GM21576 (cell line): ENCODE results near the gene ARHGAP24.
"Not testable (repeated sequence)": the region's sequence is repeated elsewhere in the genome, so short reads cannot be mapped to it uniquely, and the experiment has no call there.

Experiments
- ATAC-seq: cut with Tn5 transposase; IDR thresholded peaks from one replicate; pipeline ENCODE4 v1.9.1; 2021; ENCODE audit warnings: mild to moderate bottlenecking, moderate library complexity; ENCODE audit not compliant: unreplicated experiment

The ARHGAP24 gene

DNA sequence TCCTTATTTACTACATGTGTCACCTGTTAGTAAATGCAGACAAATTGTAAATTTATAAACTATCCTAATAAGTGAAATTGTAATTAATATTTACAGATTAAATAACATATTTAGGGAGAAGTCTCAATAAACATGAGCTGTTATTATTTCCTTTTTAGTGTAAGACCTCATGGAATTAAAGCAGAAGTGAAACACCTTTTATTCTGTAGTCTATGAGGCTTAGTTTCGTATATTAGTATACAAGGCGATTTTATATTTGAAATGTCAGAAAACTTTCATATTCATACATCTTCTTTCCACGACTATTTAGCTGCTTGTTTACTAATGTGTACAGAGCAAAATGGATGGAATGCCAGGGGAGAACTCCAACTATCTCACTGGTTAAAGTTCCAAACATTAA is 414.4 kb downstream of the ARHGAP24 start:
- no peak for ATAC-seq

DNA sequence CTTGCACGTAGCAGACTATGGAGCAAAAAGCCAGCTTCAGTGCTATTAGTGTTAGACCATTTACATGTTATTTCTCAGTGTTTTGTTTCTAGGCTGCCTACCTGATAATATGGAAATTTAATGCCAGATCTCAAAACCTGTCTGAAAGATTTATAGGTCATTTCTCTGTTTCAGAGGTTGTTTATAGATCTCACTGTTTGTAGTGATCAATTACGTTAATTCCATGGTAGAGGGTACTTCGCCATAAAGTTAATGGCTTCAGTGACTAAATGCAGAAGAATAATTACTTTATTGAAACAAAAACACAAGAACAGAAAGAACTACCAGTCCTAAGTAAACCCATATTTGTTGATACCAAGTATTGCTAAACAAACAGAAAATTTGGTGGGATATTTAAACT is 420.8 kb downstream of the ARHGAP24 start:
- ATAC-seq, result no peak

DNA sequence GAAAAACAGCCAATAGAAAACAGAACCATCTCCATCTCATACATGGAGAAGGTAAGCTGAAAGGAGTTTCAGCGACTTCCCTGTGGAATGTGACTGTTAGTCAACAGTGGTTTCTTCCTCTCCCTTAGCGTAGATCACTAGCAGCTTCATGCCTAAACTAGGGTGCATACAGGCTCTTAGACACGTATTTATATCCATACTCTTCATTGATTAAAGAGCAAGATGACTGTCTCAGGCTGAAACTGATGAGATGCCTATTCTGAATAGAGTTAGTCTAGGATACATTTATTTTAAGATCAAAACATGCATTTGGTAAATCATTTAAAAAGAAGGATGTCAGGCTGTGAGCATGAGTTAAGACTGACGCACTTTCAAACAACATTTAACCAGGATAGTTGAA is 423.3 kb downstream of the ARHGAP24 start:
- ATAC-seq, result no peak

DNA sequence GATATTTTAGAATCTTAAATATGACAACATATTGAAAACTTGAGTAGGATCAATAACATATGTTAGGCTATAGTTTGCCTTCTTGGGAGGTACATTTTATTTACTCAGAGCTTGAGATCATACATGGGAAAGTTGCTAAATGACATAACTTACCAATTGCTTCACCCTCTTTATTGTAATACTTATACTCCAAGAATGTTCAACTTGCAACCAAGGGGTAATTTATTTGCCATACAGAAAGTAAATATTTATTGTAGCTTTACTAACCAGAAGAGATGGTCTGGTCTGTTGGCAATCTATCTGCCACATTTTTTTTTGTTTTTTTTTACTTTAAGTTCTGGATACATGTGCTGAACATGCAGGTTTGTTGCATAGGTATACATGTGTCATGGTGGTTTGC is 426.6 kb downstream of the ARHGAP24 start:
- no peak for ATAC-seq

DNA sequence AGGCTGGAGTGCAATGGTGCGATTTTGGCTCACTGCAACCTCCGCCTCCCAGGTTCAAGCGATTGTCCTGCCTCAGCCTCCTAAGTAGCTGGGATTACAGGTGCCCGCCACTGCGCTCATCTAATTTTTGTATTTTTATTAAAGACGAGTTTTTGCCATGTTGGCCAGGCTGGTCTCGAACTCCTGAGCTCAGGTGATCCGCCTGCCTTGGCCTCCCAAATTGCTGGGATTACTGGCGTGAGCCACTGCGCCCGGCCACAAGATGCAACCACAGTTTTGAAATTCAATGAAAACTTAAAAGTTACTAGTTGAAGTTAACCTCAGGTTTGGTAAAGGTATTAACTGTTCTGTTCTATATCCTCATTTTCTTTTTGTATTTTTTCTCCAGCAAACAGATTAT is 427.7 kb downstream of the ARHGAP24 start:
- not testable (repeated sequence) for ATAC-seq

DNA sequence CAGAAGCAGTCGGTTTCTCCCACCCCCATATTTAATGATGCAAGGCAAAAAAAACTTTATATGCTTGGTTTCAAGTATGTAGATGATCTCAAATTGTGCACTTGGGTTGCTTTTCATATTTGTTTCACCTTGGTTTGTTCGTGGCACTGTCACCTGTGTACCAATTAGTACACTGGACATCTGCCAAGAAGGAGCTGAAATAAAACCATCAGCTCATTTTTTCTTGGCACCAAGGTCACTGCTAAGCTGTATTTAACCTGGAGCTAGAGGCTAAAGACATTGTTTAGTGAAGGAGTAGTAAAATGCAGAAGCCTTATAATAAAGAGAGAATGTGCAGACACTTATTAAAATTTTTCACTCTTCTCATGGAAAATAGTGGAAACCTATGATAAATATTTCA is 430.8 kb downstream of the ARHGAP24 start:
- no peak for ATAC-seq

DNA sequence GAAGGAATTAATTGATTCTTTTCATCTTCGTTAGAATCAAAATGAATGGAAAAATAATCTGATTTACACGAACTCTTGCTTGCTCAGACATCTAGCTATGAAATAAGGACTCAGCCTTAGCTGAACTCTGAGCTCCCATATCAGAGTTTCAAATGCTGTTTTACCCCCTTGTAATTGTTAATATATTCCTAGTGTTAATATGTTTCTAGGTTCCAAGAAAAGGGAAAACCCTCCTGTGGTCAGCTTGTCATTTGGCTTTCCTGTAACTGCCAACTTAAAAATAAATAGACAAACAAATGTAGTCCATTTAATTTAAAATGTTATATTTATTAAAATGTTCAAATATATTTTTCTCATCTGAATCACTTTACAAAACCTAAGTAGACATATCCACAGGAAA is 432.1 kb downstream of the ARHGAP24 start:
- no peak for ATAC-seq

DNA sequence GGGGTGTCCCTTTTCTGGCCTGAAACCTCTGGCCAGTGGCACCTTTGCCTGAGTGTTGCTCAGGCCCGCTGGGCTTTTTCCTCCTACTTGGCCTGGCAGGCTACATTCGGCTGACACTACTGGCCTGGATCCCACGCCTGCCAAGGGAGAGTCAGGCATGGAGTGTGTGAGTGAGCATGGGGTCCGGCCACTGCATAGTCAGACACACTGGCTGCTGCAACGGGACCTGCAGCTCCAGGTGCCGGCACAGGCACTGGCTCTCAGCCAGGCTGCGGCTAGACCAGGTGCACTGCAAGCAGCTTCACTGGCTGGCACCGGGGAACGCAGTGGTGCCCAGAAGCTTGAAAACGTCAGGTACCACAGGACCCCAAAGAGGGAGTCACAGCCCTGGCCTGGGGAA is 434.9 kb downstream of the ARHGAP24 start:
- ATAC-seq, result no peak

DNA sequence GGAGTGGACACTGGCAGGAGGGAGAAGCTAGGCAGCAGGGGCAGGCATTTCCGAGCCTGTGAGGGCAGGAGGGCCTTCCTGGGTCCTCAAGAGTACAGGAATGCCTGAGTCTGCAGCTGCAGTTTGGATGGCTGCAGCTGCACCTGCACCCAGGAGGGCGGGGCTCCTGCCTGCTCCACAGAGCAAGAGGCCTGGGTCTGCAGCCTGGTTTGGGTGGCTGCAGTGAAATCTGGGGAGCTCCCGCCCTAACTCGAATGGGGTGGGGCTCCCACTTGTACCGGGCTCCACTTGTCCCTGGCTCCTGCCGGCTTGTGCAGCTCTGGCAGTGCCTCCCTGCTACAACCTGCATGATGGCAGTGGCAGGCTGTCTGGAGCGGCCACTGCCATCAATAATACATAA is 436.0 kb downstream of the ARHGAP24 start:
- ATAC-seq, result no peak

DNA sequence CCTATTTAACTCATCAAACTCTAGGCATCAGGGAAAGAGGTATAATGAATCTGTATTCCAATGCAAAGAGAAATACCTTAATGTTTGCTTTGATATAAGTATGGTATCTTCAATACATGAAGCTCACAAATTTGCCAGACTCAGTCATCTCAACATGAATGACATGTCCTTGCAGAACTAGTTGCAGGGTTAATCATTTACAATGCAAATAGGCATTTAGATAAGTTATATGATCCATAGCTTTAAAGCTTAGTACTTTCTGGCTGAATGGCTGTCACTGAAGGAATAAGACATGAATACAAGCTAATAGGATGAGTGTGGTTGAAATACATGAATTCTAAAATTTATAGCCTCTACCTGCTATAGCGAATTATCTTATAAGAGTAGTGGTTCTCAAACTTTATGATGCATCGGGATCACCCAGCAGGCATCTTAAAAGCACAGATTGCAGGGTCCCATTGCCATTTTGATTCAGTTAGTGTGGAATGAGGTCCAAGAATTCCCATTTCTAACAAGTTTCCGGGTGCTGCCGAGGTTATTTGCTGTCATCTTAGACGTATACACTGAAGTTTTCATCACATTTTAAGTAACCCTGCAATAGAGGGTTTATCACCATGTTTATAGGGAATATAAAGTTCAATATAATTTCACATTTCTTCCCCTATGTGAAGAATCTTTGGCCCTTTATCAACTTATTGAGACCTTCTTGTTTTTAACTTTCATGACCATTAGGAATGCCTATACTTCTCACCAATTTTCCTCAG is 439.2 kb downstream of the ARHGAP24 start:
- no peak for ATAC-seq

DNA sequence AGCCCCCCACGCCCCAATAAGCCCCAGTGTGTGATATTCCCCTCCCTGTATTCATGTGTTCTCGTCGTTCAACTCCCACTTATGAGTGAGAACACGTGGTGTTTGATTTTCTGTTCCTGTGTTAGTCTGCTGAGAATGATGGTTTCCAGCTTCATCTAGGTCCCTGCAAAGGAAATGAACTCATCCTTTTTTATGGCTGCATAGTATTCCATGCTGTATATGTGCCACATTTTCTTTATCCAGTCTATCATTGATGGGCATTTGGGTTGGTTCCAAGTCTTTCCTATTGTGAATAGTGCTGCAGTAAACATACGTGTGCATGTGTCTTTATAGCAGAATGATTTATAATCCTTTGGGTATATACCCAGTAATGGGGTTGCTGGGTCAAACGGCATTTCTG is 440.6 kb downstream of the ARHGAP24 start:
- ATAC-seq, result not testable (repeated sequence)

DNA sequence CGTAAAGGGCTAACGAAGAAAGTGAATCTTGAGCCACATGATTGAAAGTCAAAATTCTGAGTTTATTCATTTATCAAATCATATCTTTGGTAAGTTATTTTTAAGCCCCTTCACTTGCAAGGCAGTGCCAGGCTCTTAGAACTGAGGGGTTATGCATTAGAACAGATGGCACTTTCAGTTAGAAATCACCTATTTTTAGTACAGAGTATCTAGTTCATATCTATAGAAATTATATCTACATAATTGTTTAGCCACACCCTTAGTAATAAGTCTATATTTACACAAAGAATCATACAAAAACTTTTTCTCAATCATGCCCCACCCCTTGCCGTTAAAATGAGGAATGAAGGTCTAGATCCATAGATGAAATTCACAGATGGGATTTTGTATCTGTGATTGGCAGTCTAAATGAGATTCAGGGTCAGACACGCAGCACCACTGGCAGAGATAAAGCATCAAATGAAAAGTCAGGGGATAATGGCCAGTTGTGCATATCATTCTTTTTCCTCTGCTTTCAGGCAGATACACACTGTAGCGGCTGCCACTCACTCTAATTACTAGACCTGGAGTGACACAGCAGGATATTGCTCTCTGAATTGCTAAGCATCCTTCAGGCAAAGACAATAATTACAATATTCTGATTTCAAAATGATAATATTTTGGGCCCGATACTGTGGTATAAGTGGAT is 444.4 kb downstream of the ARHGAP24 start:
- ATAC-seq, result no peak

DNA sequence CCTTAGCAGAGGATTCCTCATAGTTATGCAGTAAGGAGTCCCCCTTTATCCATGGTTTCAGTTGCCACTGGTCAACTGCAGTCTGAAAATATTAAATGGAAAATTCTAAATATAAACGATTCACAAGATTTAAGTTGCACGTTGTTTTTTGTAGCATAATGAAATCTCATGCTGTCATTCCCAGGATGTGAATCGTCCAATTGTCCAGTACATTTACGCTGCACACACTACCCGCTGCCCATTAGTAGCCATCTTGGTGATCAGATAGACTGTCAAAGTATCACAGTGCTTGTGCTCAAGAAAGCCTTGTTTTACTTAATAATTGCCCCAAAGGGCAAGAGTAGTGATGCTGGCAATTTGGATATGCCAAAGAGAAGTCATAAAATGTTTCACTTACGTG is 450.1 kb downstream of the ARHGAP24 start:
- ATAC-seq, result no peak

DNA sequence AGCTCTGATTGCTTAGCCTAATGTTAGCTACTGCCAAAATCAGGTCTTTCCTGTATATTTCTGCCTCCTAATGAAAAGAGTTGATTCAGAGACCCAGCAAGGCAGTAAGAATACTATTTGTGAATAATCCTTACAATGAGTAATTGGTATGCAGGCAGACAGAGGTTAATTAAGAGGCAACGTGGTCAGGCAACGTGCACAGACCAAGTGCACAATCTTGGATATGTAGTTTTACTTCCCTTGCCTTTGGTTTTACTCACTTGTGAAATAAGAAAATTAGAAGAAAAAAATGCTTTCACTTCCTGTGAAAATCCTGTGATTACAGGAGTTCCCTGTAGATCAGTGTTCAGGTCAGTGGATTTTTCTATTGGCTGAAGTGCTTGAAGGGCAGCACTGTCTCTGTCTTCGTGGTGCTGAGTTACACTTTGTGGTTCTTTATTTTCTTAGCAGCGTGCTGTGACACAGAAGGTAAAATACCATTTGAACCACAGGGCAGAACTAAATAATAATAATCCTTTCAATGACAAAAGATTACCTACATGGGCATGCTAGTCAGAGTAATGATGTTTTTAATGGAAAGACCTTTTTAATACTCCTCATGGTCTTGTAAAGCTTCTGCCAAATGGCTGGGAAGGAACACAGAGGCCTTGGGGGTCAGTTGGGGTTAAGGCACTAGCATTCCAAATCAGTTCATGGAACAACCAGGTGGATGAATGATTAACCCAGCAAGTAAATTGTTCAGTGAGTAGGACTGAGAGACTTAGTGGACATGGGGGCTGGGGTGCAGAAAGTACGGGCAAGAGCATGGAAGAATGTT is 454.0 kb downstream of the ARHGAP24 start:
- ATAC-seq, result no peak

DNA sequence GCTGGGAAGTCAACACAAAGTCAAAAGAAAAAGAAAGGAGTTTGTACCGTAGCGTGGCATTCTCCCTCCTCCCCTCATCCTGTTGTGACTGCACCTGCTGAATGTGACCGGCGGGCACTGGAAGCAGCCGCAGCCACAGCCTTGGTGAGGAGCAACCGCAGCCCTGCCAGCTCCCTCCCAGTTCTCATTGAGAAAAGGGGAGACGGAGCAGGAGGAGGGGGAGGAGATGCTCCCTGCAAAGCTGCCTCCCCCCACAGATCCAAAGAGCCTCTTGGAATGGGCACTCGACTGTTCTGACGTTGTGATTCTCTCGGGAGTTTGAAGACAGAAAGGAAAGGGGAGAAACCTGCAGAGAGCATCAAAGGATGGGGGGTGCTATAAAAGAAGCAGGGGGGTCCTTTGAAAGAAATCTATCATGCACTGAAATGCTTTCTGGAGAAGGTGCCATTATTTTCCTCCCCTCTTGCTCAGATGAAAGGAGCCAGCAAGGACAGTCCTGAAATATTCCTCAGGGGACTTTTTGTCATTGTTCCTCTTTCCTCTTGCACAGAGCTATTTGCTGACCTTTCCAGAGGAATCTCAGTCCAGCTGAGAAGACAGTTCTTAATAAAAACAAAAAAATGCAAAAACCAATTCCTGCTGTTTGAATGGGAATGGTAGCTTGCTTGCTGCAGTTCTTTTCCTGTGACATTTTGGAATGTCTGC is 455.2 kb downstream of the ARHGAP24 start:
- ATAC-seq, result no peak

DNA sequence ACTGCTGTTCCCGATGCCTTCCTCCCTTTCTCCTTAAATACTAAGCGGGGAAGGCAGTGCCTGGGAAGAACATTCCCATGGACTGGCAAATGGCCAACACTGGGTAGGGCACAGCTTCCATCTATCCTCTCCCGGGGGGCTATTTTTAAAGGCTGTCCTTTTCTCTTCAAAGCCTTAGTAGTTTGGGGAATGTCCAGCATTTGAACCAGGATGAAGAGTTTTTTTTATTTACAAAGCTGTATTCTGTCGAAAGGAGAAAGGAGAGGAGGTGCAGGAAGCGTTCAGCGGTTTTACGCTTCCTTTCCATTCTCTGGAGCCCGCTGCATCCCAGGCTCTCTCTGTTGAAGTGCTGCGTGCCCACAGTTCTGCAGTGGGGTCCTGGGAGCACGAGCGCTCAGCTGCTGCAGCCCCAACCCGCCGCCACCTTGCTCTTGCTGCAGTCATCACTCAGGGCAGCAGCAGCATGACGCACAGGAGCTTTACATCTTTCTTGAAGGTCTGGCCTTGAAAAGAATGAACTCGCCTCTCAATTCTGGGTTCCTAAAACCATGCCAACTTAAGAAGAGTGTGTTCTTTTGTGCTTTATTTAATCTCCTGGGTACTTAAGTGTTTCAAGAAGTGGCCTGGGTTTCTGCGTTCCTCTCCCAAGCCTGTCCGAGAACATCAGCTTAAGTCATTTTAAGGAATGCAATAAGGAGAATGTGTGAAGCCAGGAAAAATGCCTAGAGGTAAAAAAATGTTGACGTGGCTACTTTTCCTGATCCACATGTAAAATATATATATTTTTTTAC is 457.7 kb downstream of the ARHGAP24 start:
- no peak for ATAC-seq

DNA sequence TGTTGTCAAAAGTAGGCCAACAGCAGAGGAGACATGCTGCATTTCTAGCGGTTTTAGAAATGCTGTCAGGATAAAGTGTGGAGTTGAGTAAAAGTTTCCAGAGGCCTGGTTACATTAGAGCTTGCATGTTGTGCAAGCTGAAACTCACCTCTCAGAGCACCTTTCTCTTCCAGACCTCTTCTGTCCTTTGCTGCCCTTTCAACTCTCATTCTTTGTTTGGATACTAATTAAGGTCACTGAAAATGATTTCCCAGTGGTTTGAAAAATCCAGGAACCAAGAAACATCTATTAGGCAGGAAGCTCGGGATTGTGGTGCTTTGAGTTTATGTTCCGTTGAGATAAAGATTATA is 458.3 kb downstream of the ARHGAP24 start:
- no peak for ATAC-seq

DNA sequence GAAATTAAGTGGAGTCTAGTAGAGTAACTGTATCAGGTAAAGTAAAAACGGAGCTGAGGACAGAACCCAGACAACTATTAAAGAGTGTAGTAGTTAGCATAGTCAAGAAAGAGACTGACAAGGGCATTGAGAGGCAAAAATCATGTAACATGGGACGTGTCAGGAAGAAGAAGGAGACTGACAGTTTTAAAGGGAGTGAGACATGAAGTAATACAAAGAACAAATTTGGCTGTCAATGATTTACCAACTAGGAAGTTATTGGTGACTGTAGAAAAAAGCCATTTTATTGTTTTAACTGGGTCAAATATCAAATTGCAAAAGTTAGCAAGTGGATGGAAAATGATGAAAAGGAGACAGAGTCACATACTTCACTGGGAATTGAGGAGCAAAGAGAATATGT is 462.6 kb downstream of the ARHGAP24 start:
- no peak for ATAC-seq

DNA sequence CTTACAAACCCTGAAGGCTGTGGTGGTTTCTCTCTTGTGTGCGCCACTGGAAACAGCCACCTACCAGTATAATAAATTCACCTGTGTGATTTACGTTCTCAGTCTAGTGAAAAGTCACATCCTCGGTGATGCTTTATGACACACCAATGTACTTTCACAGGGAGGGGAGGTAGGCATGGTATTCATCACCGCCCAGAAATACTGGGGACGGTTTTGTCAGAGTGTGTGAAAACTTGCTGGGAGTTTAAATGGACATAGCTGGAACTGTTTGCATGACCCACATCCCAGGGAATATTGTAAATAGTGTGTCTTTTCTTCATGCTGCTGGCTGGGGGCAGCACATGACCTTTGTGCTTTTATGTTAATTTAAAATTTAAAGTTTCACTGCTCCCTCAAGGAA is 463.1 kb downstream of the ARHGAP24 start:
- no peak for ATAC-seq

DNA sequence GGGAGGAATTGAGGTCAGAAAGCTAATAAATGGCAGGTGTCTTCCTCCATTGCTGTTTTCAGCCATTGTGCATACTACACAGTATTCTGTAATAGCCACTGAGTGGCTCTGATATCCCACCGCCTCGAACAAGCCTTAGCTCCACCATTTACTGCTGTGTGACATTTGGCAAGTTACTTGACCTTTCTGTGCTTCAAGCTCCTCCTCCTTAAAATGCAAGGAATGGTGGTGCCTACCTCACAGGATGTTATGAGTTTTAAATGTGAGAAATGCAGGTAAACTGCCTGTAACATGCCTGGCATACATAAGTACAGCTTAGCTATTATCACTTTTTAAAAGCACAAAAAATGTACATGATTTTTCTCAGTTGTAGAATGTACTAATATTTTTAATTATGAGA is 464.0 kb downstream of the ARHGAP24 start:
- no peak for ATAC-seq

DNA sequence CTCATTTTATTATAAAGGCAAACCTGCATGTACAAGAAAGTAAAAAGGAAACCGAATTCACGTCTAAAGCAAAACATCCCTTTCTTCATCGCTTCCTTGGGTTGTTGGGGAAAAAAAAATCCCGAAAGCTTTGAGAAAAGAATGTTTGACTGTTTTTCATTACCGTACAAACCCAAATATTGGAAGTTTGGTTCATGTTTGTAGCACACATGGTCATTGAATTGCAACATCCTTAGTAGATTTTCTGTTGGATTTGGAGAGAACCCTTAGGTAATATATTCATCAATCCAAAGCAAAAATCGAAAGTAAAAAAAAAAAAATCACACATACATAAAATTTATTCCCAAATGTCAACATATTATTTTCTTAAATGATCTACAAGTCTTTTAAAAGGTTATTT is 464.6 kb downstream of the ARHGAP24 start:
- ATAC-seq, result no peak
